Measurements from ENCODE around the gene DDX11. TPM values are rescaled to one million over a fixed set of nuclear protein-coding genes. Genes with fewer than 3 reads are reported as not detected.
"Not testable (repeated sequence)": the region's sequence is repeated elsewhere in the genome, so short reads cannot be mapped to it uniquely, and the experiment has no call there.

DDX11 gene
- polyA plus RNA-seq, 3 donors = 25.9 to 29.7 (median 29.3) TPM

DNA sequence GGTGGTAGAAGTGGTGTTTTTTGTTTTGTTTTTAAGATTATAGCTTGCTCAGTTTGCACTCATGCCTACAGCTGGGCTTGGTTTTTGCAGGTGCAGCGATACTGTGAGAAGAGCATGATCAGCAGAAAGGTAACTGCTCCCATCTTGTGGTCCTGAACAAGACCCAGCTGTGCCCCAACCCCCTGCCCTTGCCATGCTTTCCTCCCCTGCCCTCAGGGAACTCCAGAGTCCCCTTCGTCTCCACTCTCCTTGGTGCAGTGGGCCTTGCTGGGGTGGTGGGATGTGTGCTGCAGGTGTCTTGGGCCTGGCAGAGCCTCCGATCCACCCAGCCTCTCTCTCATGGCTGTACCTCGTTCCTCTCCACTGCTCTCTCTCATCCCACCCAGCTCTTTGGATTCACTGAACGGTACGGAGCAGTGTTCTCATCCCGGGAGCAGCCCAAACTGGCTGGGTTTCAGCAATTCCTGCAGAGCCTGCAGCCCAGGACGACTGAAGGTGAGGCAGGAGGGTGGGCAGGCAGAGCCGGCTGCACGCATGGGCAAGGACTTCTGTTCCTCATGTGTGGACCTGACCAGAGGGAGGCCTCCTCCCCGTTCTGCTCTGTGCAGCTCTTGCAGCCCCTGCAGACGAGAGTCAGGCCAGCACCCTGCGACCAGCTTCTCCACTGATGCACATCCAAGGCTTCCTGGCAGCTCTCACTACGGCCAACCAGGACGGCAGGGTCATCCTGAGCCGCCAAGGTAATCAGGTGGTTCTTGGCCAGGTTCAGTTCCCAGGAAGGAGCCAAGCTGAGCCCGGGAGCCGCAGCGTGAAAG, 22.8 kb downstream of the DDX11 start:
- DNase-seq (ENCODE audit: low read depth in 3 of 3, low spot score in 2 of 3) = not testable (repeated sequence)

DNA sequence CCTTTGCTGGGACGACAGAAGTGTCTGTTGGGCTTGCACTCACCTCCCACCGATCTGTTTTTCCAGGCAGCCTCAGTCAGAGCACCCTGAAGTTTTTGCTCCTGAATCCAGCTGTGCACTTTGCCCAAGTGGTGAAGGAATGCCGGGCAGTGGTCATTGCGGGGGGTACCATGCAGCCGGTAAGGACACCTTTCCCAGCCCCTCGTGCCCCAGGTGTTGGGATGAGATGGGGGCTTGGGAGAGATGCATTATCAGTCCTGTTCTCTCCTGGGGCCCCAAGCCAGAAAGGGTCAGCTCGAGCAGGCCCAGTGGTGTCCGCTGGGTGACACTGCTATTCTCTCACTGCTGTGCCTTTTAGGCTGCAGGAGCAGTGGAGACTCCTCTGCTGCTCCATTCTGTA, 24.2 kb downstream of the DDX11 start:
- DNase-seq (ENCODE audit: low read depth in 3 of 3, low spot score in 2 of 3) = not testable (repeated sequence)

DNA sequence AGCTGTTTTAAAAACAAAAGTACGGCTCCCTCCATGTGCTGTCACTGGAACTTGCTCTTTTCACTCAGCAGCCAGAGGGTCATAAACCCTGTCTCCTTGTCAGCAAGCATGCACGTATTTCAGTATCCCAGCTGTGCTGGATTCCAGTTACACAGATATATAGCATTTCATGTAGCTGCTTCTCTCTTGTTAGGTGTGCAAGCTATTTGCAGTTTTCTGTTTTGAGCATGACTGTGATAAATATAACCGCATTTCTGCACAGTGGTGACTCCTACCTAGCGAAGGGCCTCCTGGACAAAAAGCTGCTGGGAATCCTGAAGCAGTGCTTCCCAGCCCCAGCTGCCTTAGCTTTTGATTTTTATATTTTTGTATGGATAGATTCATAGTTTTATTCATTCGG, 24.7 kb downstream of the DDX11 start:
- DNase-seq (ENCODE audit: low read depth in 3 of 3, low spot score in 2 of 3) = not testable (repeated sequence)

DNA sequence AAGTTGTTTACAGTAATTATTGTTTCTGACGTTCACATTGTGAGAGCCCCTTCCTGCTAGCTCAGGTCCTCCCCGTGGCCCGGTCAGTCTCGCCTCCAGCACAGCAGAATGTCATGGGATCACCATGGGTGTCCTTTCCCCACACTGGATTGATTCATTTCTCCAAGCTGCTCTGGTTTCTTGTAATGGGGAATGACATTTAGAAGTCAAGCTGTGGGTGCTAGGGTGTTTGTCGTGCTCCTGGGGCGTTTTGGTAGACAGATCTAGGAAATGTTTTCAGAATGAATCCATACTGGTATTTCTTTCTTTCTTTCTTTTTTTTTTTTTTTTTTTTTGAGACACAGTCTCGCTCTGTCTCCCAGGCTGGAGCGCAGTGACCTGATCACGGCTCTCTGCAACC, 25.1 kb downstream of the DDX11 start:
- not testable (repeated sequence) for DNase-seq (ENCODE audit: low read depth in 3 of 3, low spot score in 2 of 3)

GRCh38 chr12:31099434-31099833, 25.8 kb downstream of the DDX11 start:
- DNase-seq (ENCODE audit: low read depth in 3 of 3, low spot score in 2 of 3) = not testable (repeated sequence)

- not testable (repeated sequence) for DNase-seq (ENCODE audit: low read depth in 3 of 3, low spot score in 2 of 3)
Observed at GRCh38 chr12:31100503-31101208, 27.0 kb downstream of the DDX11 start.

GRCh38 chr12:31102125-31102524, 28.5 kb downstream of the DDX11 start:
- not testable (repeated sequence) for DNase-seq (ENCODE audit: low read depth in 3 of 3, low spot score in 2 of 3)

GRCh38 chr12:31102596-31102995, 28.9 kb downstream of the DDX11 start:
- DNase-seq (ENCODE audit: low read depth in 3 of 3, low spot score in 2 of 3) = not testable (repeated sequence)

DNA sequence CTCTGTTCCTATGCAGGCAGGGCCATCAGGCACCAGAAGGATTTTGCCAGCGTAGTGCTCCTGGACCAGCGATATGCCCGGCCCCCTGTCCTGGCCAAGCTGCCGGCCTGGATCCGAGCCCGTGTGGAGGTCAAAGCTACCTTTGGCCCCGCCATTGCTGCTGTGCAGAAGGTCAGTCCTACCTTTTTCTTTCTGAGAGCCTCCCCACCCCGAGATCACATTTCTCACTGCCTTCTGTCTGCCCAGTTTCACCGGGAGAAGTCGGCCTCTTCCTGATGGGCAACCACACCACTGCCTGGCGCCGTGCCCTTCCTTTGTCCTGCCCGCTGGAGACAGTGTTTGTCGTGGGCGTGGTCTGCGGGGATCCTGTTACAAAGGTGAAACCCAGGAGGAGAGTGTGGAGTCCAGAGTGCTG, 29.9 kb downstream of the DDX11 start:
- DNase-seq (ENCODE audit: low read depth in 3 of 3, low spot score in 2 of 3) = not testable (repeated sequence)

DNA sequence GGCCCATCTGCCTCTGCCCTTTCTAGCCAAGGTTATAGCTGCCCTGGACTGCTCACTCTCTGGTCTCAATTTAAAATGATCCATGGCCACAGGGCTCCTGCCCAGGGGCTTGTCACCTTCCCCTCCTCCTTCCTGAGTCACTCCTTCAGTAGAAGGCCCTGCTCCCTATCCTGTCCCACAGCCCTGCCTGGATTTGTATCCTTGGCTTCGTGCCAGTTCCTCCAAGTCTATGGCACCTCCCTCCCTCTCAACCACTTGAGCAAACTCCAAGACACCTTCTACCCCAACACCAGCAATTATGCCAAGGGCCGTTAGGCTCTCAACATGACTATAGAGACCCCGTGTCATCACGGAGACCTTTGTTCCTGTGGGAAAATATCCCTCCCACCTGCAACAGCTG, 30.6 kb downstream of the DDX11 start:
- not testable (repeated sequence) for DNase-seq (ENCODE audit: low read depth in 3 of 3, low spot score in 2 of 3)

DNA sequence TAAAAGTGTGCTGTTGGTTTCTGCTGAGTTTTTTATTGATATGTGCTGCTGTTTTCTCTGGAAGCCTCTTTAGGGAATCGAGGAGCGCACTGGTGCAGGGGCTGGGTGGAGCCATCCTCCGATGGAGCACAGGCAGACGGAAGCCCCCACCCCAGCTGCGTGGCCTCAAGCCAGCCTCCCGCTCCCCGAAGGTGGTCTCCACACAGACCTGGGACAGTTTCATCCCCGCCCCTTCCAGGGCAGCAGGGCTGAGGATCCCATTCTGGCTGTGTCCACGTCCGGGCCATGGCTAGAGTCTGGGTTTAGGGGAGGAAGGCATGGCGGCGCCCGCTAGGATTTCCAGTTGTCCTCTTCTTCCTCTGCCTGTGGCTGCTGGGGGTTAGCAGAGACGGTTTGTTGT, 31.1 kb downstream of the DDX11 start:
- not testable (repeated sequence) for DNase-seq (ENCODE audit: low read depth in 3 of 3, low spot score in 2 of 3)

DNA sequence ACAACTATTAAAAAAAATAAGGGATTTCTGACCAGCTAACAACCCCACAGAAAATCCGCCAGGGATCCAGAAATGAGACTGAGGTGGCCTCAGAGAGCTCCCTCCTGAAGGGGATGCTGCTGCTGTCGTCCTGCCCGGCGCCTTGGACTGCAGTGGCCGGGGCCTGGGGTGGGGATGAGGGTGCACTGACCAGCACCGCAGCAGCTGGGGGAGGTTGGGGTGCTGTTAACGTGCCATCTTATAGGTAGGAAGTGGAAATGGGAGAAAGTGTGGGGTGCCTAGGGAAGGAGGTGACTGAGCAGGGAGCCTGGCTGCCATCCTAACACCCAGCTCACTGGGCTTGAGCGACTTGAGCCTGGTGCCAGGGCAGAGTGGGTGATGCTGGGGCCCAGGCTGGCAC, 32.0 kb downstream of the DDX11 start:
- no peak for DNase-seq (ENCODE audit: low read depth in 3 of 3, low spot score in 2 of 3)

- DNase-seq (ENCODE audit: low read depth in 3 of 3, low spot score in 2 of 3) = no peak
Observed at GRCh38 chr12:31106101-31106803, 32.6 kb downstream of the DDX11 start.

DNA sequence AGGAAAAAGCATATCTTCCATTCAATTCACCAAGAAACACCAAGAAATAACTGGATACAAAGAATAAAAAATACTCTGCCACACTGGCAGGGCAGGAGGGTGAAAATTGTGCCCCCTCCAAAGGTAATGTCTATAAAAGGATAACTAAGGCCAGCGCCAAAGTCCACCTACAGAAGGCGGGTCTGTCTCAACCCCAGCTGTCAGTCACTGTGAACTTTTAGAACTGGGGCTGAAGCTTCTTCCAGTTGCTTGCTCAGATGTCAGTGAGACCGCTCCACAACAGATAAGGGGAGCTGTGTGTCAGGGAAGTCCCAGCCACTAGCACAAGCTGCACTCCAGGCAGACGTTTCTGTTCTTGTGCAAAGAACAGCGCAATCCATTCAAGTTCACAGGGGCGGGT, 36.1 kb downstream of the DDX11 start:
- DNase-seq (ENCODE audit: low read depth in 3 of 3, low spot score in 2 of 3) = not testable (repeated sequence)

DNA sequence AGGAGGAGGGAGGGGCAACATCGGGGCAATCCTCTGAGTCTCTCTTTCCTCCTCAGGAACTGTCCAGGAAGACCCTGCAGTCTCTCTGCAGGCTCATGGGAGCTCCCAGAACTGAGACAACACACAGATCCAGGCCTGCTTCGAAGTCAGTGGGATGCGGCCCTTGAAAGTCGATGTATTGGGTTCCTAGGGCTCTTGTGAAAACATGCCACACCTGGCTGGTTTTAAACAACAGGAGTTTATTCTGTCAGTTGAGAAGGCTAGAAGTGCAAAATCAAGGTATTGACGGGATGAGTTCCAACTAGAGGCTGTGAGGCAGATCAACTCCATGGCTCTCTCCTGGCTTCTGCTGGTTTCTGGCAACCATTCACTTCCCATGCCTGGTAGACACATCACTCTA, 36.6 kb downstream of the DDX11 start:
- not testable (repeated sequence) for DNase-seq (ENCODE audit: low read depth in 3 of 3, low spot score in 2 of 3)

DNA sequence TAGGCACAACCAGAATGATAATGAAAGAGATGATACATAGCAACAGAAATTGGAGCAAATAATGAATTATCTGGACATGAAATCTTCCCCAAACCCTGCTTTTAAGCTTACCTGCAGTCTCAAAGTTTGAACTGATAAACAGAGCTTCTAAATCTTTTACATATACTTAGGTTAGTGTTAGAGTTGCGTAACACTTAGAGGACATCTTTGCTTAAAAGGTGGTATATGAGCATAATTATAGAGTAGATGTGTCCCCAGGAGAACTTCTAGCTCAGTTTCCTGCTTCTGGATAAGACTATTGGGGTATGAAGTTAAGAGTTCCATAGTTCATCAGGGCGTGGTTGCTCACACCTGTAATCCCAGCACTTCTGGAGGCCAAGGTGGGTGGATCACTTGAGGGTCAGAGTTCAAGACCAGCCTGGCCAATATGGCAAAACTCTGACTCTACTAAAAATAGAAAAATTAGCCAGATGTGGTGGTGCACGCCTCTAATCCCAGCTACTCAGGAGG, 41.5 kb downstream of the DDX11 start:
- DNase-seq (ENCODE audit: low read depth in 3 of 3, low spot score in 2 of 3) = not testable (repeated sequence)

GRCh38 chr12:31116846-31117202, 43.2 kb downstream of the DDX11 start:
- not testable (repeated sequence) for DNase-seq (ENCODE audit: low read depth in 3 of 3, low spot score in 2 of 3)

DNA sequence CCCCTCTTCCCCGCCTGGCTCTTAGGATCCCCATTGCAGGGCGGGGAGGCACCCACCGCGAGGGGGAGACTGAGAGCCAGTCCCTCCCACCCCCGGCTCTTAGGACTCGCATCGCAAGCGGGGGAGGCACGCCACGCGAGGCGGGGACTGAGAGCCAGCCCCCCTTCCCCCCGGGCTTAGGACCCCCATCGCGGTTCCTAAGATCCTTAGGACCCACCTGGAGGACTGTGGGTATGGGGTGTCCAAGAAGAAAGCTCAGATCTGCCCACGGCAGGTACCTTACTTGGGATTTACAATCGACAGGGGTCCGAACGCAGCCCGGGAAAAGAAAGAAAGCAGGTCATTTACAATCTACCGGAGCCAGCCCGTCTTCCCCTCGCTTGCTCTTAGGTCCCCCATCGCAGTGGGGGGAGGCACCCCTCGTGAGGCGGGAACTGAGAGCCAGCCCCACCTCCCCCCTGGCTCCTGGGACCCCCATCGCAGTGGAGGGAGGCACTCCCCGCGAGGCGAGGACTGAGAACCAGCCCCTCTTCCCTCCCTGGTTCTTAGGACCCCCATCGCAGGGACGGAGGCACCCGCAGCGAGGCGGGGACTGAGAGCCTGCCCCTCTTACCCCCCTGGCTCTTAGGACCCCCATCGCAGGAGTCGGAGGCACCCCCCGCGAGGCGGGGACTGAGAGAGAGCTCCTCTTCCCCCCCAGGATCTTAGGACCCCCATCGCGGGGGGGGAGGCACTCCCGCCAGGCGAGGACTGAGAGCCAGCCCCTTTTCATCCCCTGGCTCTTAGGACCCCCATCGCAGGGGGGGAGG, 43.7 kb downstream of the DDX11 start:
- no peak for DNase-seq (ENCODE audit: low read depth in 3 of 3, low spot score in 2 of 3)

GRCh38 chr12:31118347-31119191, 44.9 kb downstream of the DDX11 start:
- no peak for DNase-seq (ENCODE audit: low read depth in 3 of 3, low spot score in 2 of 3)
